ENCODE data around the gene KCNC4. TPM values are rescaled to one million over a fixed set of nuclear protein-coding genes. Genes with fewer than 3 reads are reported as not detected.

KCNC4 gene
- 2.3 to 4.7 TPM (median 3.1 TPM) in 5 replicates for total RNA-seq (2022; extraction: Qiagen RNA extraction; ENCODE audit: low read depth)

DNA sequence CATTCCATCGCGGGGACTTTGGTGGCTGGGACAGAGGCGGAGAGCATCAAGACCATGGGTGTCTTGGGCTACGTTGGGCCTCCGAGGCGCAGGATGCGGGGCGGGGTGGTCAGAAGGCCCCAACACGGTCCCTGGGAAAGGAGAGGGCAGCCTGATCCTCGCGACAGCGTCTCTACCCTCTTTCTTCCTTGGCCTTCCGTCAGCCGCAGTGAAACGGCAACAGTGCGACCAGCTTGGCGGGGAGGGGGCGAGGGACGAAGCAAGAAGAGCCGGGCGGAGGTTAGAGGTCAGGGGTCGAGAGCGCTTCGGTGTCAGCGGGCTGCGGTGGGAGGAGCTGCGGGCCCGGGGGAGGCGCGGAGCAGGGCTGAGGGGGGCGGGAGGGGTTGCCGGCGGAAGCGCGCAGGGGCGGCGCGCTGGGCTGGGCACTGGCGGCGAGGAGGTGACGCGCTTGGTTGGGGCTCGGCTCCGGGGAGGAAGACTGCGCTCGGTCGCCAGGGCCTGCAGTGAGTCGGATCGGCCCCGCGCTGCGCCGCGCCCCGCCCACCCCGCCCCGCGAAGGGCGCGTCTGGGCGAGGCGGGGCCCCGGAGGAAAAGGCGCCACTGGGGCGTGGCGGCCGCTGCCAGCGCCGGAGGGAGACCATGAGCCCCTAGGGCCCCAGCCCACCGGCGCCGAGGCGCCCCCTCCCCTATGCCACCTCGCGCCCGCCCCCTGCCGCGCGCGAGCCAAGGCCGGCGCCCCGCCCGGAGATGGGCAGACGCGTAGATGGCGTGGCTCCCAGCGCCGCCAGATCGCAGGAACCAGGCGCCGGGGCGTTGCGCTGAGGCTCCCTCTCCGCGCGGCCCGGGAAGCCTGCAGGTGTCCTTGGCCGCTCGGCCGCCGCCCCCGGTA lies at the start of gene KCNC4:
Gene KCNC4, plus strand, starts transcription at position 600 of the 889 bp plus-strand sequence. CDS start 1,186 bp downstream, outside the sequence.

Other genes with a start within 250 kb of the KCNC4 start
- gene AHCYL1, start 225.5 kb upstream of the KCNC4 start, total RNA-seq (2022; extraction: Qiagen RNA extraction; ENCODE audit: low read depth): 42.8 to 58.6 TPM (median 51.6 TPM) in 5 replicates
- gene STRIP1, start 175.7 kb upstream of the KCNC4 start, total RNA-seq (2022; extraction: Qiagen RNA extraction; ENCODE audit: low read depth): 10.6 to 14.2 TPM (median 13.6 TPM) in 5 replicates
- gene ALX3, start 139.6 kb upstream of the KCNC4 start, total RNA-seq (2022; extraction: Qiagen RNA extraction; ENCODE audit: low read depth): not detected in 5 replicates
- gene UBL4B, start 97.9 kb upstream of the KCNC4 start, total RNA-seq (2022; extraction: Qiagen RNA extraction; ENCODE audit: low read depth): not detected in 5 replicates
- 4.3 to 5.9 TPM (median 5.1 TPM) in 5 replicates for gene SLC6A17, start 59.8 kb upstream of the KCNC4 start, total RNA-seq (2022; extraction: Qiagen RNA extraction; ENCODE audit: low read depth)
- gene RBM15, start 129.1 kb downstream of the KCNC4 start, total RNA-seq (2022; extraction: Qiagen RNA extraction; ENCODE audit: low read depth): 6.4 to 9.4 TPM (median 9.0 TPM) in 5 replicates
- 23.6 to 41.3 TPM (median 38.5 TPM) in 5 replicates for gene SLC16A4, start 180.7 kb downstream of the KCNC4 start, total RNA-seq (2022; extraction: Qiagen RNA extraction; ENCODE audit: low read depth)
- gene LAMTOR5, start 197.4 kb downstream of the KCNC4 start, total RNA-seq (2022; extraction: Qiagen RNA extraction; ENCODE audit: low read depth): 149 to 189 TPM (median 182 TPM) in 5 replicates
- not detected in 5 replicates for gene PROK1, start 240.8 kb downstream of the KCNC4 start, total RNA-seq (2022; extraction: Qiagen RNA extraction; ENCODE audit: low read depth)